HG03280 (cell line): ENCODE results near the gene G2E3.
A peak's percentile ranks its signal among the peaks of the same experiment; 100 is the strongest.
"Not testable (repeated sequence)": the region's sequence is repeated elsewhere in the genome, so short reads cannot be mapped to it uniquely, and the experiment has no call there.

ENCODE experiments used
- ATAC-seq: cut with Tn5 transposase; IDR thresholded peaks from one replicate; pipeline ENCODE4 v1.9.1; 2021; ENCODE audit warnings: mild to moderate bottlenecking, moderate library complexity; ENCODE audit not compliant: unreplicated experiment

The G2E3 gene

GRCh38 chr14:30558675-30559555, at the start of gene G2E3:
Gene G2E3 (plus strand): TSS chr14:30559158. CDS start chr14:30581080, 21,922 bp downstream.
- ATAC-seq, result peak; percentile 99

DNA sequence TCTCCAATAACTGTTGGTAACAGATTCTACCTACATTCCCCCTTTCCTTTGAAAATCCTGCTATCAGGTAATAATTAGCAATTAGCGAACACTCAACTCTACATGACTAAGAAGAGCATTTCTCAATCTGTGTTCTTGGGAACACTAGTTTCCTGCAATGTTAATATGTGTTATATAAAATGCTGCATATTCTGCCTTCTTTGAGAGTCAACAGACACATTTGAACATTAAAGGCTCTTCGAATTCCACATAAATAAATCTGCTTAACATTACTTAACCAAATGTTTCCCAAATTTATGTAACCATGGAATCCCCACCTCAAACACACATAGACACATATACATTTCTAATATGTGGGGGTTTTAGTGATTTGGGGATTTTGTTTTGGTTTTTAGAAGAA, 41.2 kb upstream of the G2E3 start:
- ATAC-seq, result no peak

DNA sequence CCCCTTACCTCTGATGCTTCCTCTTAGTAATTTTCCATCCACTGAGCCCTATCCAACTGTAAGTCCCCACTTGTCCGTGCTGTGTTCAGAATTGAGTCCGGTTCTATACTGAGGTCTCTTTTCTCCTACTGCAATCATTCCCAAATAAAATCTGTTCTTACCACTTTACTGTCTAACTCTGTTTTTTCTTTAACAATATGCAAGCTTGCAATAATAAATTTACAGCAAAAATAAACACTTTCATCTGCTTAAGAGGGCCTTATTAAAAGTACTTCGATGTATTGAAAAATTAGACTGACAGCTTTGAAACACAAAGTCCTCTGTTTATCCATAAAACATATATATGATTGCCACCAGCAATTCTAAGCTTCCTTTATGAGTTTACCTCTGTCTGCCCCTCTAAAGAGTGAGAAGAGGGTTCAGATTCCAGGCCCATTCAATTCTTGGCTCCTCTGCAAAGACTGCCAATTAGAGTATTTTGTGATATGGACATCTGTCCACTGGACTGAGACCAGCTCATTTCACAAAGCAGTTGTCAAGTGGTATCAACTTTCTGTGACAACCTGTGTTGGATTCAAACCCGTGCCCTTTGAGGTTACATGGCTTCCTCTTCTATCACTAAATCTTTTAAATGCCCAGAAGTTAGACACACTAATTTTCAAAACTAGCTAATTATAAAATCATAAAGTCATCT, 39.9 kb upstream of the G2E3 start:
- ATAC-seq, result no peak

GRCh38 chr14:30519961-30520360, 39.0 kb upstream of the G2E3 start:
- no peak for ATAC-seq

DNA sequence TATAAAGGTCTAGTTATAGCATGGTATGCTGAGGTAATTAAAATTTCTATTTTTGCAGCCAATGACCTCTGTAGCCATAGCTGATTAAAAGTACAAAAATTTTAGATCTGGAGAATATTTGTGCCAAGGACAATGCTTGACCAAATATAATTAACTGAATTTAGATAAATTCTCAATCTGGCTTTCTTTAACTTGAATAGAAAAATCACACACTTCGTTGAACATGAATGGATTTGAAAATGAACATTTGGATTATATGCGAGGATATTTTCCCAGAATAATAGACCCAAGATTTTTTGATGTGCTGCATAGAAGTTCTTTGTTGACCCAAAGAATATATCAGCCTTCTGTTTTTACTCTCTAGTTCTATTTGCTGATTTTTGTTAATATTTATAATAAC, 38.4 kb upstream of the G2E3 start:
- no peak for ATAC-seq

GRCh38 chr14:30521899-30522736, 36.8 kb upstream of the G2E3 start:
- peak; percentile 56 for ATAC-seq

- no peak for ATAC-seq
These were observed 33.1 kb upstream of the G2E3 start for GRCh38 chr14:30525833-30526232.

DNA sequence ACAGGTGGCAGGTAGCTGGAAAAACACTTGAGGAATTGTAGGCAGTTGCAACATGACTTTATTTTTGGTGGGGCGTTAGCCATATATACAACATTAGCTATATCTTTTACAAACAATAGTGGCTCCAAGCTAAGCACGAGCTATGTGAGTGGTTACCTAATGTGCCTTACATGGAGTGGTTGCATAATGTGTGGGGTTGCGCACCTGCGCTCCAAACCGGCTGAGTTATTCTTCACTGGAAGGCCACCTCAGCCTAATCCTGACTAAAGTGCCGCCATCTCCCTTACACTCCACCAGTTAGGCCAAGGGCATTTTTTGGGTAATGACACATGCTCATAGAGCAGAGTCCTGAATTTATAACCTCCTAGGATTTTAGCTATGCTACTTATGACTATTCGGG, 31.8 kb upstream of the G2E3 start:
- no peak for ATAC-seq

DNA sequence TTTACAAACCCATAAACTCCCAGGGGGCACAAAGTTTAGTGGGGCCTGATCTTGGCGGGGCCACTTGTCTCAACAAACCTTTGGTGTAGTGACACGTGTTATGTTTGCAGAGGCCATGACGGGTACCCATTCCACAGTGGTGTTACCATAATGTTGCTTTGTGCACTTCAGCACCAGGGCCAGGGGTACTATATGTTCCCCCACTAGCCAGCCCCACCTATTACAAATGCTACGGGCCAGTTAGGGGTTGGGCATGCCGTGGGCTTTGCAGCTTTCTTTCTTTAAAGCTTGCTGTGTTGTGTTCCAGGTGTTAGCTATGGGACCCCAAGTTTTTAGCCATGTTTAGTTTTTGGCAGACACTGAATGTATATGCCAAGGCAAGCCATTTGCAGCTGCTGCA, 30.8 kb upstream of the G2E3 start:
- no peak for ATAC-seq

- no peak for ATAC-seq
These were observed 29.9 kb upstream of the G2E3 start for GRCh38 chr14:30528778-30529642.

DNA sequence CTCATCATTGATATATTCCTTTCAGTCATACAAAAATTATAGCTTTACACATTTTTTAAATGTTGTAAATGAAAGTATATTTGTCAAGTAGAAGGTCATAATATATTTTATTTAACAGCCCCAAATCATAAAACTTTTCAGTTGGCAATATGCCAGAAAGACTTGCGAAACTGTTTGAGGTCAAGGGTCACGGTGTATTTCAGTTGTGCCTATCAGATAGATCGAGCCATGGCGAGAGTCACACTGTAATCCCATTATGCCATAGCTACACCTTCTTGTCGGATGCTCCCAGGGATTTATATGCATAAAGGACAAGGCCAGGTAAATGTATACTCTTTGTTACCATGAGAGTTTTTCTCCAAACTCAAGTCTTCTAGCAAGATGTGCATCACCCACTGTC, 26.7 kb upstream of the G2E3 start:
- no peak for ATAC-seq

- ATAC-seq, result no peak
These were observed 25.8 kb upstream of the G2E3 start for GRCh38 chr14:30533126-30533525.

DNA sequence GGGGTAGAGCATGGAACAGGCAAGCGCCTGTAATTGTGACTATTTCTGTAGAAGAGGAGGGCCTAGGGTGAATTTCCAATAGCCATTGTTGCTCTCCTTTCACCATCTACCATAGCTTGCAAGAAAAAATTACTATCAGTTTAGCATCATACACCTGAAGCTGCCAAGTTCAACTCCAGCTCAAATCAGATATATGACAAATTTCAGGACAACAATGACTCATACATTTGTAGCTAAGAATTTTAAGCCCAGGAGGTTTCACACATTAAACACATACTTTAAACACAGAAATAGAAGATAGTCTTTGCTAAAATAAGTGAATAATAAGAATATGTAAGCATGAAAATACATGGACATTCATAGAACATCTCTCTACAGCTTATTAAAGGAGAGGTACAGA, 17.6 kb upstream of the G2E3 start:
- ATAC-seq, result no peak

- not testable (repeated sequence) for ATAC-seq
These were observed 12.2 kb upstream of the G2E3 start for GRCh38 chr14:30546735-30547134.

GRCh38 chr14:30547388-30548048, 11.4 kb upstream of the G2E3 start:
- ATAC-seq, result no peak

DNA sequence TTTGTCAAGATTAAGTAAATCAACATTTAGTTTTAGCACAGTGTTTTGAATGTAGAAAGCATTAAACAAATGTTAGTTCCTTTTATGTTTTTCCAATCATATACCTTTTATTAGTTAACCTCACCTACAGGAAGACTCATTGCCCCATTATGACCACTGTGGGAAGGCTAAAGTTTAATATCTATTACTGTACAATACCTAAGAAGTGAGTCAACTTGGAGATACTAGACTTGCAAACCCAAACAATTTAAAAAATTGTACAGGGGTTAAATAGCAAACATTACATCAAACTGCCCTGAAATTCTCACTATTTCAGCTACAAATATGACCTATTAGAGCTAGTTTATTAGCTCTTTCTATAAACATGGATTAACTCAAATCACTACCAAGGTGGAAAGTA, 8.6 kb upstream of the G2E3 start:
- ATAC-seq, result no peak

DNA sequence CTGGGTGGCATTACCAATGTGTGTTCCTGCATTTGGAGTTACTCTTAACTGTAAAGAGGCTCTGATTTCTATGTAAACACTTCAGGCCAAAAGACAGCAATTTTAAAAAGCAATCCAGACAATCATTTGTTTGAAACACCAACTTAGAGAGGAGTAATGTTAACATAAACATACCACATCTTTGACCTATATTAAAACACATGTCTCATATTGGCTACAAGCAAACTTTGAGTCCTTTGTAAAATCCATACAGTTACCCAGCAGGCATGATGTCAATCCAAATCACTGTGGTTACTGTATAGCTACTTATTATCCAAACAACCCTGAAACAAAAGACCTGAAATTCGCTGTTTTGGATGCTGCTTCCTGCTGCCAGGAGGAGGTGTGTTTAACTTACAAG, 7.5 kb upstream of the G2E3 start:
- no peak for ATAC-seq

DNA sequence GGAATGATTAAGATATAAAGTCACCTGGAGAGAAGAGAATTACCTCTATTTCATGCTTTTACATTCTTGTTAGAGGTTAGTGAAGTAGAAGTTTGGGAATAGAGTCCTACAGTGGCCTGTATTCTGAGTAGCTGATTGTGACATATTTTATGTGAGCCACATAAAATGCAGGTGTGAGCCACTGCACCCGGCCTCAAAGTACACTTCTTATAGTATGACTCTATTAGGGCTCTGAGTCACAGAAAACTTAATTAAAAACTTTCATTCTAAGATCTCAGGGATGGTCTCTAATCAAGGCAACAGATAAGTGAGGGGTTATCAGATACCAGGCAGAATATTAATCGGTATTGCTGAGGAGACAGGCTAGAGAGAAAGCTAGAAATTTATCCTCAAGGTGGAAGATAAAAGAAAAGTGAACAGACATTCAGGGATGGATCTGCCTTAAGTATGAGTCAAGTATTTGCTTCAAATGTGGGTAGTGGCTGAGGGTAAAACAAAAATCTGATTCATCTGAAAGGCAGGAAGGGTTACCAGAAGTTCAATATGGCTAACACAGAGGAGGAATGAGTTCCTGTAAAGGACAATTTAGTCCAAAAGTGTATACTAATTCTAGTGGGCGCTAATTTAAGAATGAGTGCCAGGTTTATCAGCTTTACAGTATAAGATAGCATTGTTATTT, 5.5 kb upstream of the G2E3 start:
- ATAC-seq, result no peak

DNA sequence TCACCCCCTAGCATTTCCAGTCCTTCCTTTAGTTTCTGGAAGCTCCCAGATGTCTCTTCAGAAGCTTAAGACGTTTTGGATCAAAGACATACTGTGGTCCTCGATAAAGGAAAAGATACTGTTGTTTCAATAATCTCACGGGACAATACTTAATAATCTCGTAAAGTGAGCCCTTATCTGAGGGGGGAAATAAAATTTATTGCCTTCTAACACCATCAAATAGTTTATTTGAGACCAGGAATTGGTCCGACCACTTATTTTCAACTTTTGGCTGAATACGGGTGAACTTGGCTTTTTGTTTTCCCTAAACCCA, 640 bp upstream of the G2E3 start:
- ATAC-seq, result no peak
